Natural killer cell treated with Interleukin-12 subunit alpha and Interleukin-12 subunit beta and Interleukin-15 and Interleukin-18, amount 100 ng/mL, for 72 hours (primary cell): ENCODE results near the gene CGB1. TPM values are rescaled to one million over a fixed set of nuclear protein-coding genes. Genes with fewer than 3 reads are reported as not detected.
A peak's percentile ranks its signal among the peaks of the same experiment; 100 is the strongest.

Source experiments
- ATAC-seq, 2 donors: fragments of 150-1000 bp; cut with Tn5 transposase in 1 of 2; sonication (Bioruptor Pico), chemical (Tn5 transposase) in 1 of 2; 2 replicates each; pipeline ENCODE4 v1.10.0; 2021
- DNase-seq: peaks from one replicate; pipeline ENCODE4 v3.0.0; 2022; ENCODE audit warnings: low spot score
- H3K27ac Mint-ChIP-seq, 2 donors: 1 replicate in 1 of 2; 2 replicates in 1 of 2; pipeline ENCODE4 v1.8.0; 2022; ENCODE audit warnings: mixed read lengths in 2 of 2, mild to moderate bottlenecking in 1 of 2, moderate library complexity in 1 of 2
- H3K27me3 Mint-ChIP-seq, 2 donors: 1 replicate in 1 of 2; 2 replicates in 1 of 2; pipeline ENCODE4 v1.8.0; 2022; ENCODE audit warnings: mixed read lengths in 2 of 2
- H3K36me3 Mint-ChIP-seq: one replicate; pipeline ENCODE4 v1.8.0; 2022; ENCODE audit warnings: mixed read lengths
- H3K4me1 Mint-ChIP-seq, 2 donors: 1 replicate in 1 of 2; 2 replicates in 1 of 2; pipeline ENCODE4 v1.8.0; 2022; ENCODE audit warnings: low read depth in 2 of 2, mixed read lengths in 2 of 2, mild to moderate bottlenecking in 1 of 2
- H3K4me3 Mint-ChIP-seq: one replicate; pipeline ENCODE4 v1.8.0; 2022; ENCODE audit warnings: mixed read lengths
- H3K9me3 Mint-ChIP-seq: 2 replicates; pipeline ENCODE4 v1.8.0; 2022; ENCODE audit warnings: mixed read lengths
- total RNA-seq, 2 donors: library from RNA; stranded (reverse); gene quantifications; one replicate each; pipeline ENCODE4 v1.2.3, GENCODE V29; 2022

CGB1 gene
- total RNA-seq, 2 donors from 2014 or later, result not detected

DNA sequence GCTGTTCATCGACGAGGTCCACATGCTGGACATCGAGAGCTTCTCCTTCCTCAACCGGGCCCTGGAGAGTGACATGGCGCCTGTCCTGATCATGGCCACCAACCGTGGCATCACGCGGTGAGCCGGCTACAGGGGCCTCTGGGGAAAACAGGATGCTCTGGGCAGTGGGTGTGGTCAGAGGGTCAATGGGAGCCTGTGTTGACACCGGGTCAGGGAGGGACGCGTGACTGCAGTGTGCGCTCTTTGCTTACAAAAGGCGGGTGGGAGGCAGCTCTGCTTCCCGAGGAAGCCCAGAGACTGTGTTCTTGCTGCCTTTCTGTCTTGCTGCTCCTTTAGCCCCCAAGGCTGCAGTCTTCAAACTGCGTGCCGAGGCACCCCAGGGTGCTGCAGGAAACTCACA is 25.5 kb downstream of the CGB1 start:
- ATAC-seq (no peak), DNase-seq (no peak)
- H3K9me3 Mint-ChIP-seq, result no peaks in the 10 kb centered on the region
- no peak overlapping the region for H3K4me3 Mint-ChIP-seq
- H3K4me1 Mint-ChIP-seq, result peaks cover 0 to 7% of the 10 kb centered on the region in 2 donors
- H3K27me3 Mint-ChIP-seq, result no peaks in the 10 kb centered on the region
- H3K27ac Mint-ChIP-seq, result no peak overlapping the region
- no peaks in the 10 kb centered on the region for H3K36me3 Mint-ChIP-seq

DNA sequence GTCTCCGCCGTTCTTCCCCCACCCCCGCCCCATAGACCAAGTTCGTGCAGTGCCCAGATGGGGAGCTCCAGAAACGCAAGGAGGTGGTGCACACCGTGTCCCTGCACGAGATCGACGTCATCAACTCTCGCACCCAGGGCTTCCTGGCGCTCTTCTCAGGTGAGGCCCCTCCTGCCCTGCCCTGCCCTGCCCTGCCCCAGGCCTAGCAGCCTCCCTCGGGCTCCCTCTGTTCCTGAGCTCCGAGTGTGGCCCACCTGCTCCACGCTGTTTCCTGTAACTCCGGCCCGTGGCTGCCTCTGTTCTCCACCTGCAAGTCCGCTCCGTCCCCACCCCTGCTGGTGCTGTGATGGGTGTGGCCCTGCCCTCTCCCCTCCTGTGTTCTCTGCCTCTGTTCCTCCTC is 26.2 kb downstream of the CGB1 start:
- no peaks in the 10 kb centered on the region for H3K27me3 Mint-ChIP-seq
- H3K9me3 Mint-ChIP-seq, result no peaks in the 10 kb centered on the region
- H3K27ac Mint-ChIP-seq, result no peak overlapping the region
- DNase-seq (no peak), ATAC-seq (no peak)
- H3K4me1 Mint-ChIP-seq, result peaks cover 0 to 4% of the 10 kb centered on the region in 2 donors
- no peaks in the 10 kb centered on the region for H3K36me3 Mint-ChIP-seq
- H3K4me3 Mint-ChIP-seq, result no peak overlapping the region

DNA sequence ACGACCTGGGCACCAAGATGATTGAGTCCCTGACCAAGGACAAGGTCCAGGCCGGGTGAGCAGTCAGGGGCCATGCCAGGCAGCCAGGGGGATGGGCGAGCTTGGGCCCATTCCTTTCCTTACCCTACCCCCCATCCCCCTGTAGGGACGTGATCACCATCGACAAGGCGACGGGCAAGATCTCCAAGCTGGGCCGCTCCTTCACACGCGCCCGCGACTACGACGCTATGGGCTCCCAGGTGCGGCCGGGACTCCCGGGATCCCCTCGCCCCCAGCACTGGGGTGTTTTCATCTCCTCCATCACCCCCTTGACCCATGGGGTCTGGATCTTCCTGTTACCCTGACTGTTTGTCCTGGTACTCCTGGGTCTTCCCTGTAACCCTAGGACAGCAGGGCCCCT is 26.9 kb downstream of the CGB1 start:
- Mint-ChIP-seq H3K27me3 (no peaks in the 10 kb centered on the region), H3K4me3 (no peak overlapping the region), H3K36me3 (no peaks in the 10 kb centered on the region), H3K27ac (no peak overlapping the region), H3K4me1 (peaks cover 0 to 4% of the 10 kb centered on the region in 2 donors), H3K9me3 (no peaks in the 10 kb centered on the region)
- no peak for ATAC-seq
- DNase-seq, result no peak

DNA sequence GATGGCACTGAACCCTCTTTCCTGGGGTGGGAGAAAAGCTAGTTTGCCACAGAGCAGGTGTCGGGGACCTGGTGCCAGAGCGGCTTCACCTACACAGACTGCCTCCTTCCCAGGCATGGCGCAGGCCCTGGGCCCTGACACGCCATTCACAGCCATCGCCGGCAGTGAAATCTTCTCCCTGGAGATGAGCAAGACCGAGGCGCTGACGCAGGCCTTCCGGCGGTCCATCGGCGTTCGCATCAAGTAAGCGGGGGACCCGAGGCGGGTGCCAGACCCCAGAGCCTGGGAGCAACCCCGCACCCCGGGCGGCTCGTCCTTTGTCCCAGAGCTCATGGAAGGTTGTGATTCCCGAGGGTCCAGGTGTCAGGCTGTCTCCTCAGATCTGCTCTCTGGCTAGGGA is 29.8 kb downstream of the CGB1 start:
- ATAC-seq (peak in 1 of 2 donors; percentile 42), DNase-seq (no peak)
- Mint-ChIP-seq H3K27me3 (no peaks in the 10 kb centered on the region), H3K36me3 (no peaks in the 10 kb centered on the region), H3K27ac (no peak overlapping the region), H3K4me1 (peaks cover 0 to 4% of the 10 kb centered on the region in 2 donors), H3K9me3 (no peaks in the 10 kb centered on the region), H3K4me3 (no peak overlapping the region)

DNA sequence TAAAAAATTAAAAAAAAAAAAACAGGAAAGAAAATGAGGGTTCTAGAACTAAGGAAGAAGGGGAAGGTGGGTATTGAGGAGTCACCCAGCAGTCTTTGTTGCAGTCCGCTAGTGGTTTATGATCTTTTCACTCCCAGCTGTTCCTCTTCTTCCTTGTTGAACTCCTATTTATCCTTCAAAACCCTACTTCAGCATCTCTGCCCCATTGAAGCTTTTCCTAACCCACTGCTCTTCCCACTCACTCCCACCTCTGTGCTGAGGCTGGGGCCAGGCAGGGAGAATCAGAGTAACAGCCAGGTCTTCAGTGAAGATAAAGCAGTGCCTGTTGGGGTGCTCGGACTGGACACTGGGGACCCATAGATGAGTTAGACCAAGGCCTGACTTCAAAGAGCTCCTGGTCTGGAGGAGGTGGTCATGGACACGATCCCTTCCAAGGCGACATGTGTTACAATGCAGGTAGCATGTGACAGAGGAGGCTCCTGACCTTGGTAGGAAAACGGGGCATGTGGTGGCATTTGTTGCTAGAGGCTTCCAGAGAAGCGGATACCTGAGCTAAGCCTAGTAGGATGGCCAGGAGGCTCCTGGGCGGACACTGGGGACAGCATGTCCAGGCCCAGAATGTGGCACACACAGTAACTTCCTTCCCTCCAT is 31.6 kb downstream of the CGB1 start:
- no peak overlapping the region for H3K27ac Mint-ChIP-seq

DNA sequence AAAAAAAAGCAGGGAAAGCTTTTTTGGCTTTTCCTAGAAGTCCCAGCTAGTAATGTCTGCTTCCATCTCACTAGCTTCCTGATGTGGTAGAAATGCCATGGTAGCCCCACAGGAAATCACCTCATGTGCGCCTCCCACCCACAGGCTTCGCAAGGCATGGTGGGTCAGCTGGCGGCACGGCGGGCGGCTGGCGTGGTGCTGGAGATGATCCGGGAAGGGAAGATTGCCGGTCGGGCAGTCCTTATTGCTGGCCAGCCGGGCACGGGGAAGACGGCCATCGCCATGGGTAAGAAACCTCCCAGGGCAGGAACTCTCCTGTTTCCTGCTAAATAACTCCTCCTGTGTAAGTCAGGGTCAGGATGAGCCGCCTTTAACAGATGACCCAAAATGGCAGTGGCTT is 32.6 kb downstream of the CGB1 start:
- Mint-ChIP-seq H3K27me3 (no peaks in the 10 kb centered on the region), H3K4me3 (no peak overlapping the region), H3K4me1 (peaks cover 0 to 6% of the 10 kb centered on the region in 2 donors), H3K36me3 (no peaks in the 10 kb centered on the region), H3K27ac (no peak overlapping the region), H3K9me3 (no peaks in the 10 kb centered on the region)
- ATAC-seq, result no peak
- DNase-seq, result no peak

More for the DNA sequence above, 31.6 kb downstream of the CGB1 start:
- Mint-ChIP-seq H3K9me3 (no peaks in the 10 kb centered on the region), H3K4me3 (no peak overlapping the region), H3K36me3 (no peaks in the 10 kb centered on the region), H3K4me1 (no peaks in the 10 kb centered on the region), H3K27me3 (no peaks in the 10 kb centered on the region)
- DNase-seq, result no peak
- ATAC-seq, result no peak

DNA sequence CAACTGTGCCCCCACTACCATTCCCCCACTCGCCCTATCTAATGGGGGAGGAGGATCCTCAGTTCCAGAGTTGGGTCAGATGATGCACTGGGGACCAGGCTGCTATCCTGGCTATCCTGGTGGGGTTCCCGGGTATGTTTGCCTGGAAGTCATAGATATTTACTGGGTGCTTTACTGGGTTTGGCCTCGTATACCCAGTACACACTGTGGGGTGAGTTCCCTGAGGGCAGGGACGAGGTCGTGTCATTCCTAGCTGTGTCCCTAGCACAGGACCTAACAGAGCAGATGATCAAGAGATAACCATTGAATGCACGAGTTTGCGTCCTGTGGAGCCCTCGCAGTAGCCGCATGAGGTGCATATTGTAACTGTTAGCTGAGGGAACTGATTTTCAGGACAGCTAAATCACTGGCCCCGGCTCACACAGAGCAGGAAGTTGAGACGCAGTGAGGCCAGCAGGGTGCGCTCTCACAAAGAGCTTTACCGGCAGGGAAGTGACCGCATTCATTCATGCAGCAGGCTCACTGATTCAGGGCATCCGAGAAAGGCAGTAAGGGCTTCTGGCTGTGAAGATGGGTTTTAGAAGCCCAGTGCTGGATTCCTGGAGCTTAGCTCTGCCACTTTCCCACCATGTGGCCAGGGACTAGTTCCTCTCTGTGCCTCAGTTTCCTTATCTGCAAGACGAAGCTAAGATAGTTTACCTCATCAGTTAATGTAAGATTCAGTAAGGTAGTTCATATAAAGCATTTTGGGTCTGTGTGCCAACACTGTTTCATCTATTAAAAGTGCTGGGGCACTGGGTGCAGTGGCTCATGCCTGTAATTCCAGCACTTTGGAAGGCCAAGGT is 37.0 kb downstream of the CGB1 start:
- DNase-seq (peak; percentile 77), ATAC-seq (peak; percentile 77 to 78)
- peaks cover 7 to 22% of the 10 kb centered on the region in 2 donors for H3K4me1 Mint-ChIP-seq
- H3K4me3 Mint-ChIP-seq, result no peak overlapping the region
- no peaks in the 10 kb centered on the region for H3K36me3 Mint-ChIP-seq
- no peak overlapping the region for H3K27ac Mint-ChIP-seq
- H3K27me3 Mint-ChIP-seq, result no peaks in the 10 kb centered on the region
- H3K9me3 Mint-ChIP-seq, result no peaks in the 10 kb centered on the region

DNA sequence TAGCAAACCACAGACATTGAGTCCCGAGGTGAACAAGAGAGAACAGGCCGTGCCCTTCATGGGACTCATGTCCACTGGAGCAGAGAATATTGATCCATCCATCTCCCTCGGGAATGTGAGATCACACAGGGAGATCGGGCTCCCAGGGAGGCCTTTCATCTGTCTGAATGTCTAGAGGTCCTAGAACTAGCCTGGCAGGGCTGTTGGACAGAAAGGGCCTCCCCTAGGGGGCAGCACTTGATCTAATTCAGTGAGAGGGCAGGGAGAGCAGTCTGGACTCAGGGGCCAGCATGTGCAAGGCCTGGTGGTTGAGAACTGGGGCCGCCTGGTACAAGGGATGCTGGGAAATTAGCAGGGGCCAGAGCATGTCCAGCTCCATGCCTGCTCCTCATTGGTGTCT is 38.7 kb downstream of the CGB1 start:
- Mint-ChIP-seq H3K36me3 (no peaks in the 10 kb centered on the region), H3K4me3 (no peak overlapping the region), H3K27me3 (no peaks in the 10 kb centered on the region), H3K27ac (no peak overlapping the region), H3K4me1 (peaks cover 18 to 28% of the 10 kb centered on the region in 2 donors), H3K9me3 (no peaks in the 10 kb centered on the region)
- ATAC-seq (no peak), DNase-seq (no peak)

DNA sequence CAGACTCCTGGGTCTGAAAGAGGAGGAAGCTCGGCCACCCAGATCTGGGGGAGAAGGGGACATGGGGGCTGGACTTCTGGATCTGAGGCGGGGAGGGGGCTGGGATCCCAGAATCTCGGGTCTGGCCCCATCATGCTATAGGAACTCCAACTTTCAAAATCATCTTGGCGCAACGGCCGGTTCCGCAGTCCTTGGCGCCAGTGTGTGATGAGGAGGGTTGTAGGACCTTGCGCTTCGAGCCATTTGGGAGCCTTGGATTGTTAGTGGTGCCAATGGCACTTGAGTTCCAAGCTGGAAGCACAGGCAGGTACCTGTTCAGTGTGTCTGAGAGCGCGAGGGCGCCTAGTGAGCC is 42.7 kb downstream of the CGB1 start:
- H3K9me3 Mint-ChIP-seq, result no peaks in the 10 kb centered on the region
- DNase-seq, result no peak
- ATAC-seq, result no peak
- no peaks in the 10 kb centered on the region for H3K27me3 Mint-ChIP-seq
- peaks cover 4% of the 10 kb centered on the region for H3K36me3 Mint-ChIP-seq
- peaks cover 34 to 42% of the 10 kb centered on the region in 2 donors for H3K4me1 Mint-ChIP-seq
- H3K4me3 Mint-ChIP-seq, result peak overlapping the region; percentile 99
- H3K27ac Mint-ChIP-seq, result peak overlapping the region; percentile 95 to 96

DNA sequence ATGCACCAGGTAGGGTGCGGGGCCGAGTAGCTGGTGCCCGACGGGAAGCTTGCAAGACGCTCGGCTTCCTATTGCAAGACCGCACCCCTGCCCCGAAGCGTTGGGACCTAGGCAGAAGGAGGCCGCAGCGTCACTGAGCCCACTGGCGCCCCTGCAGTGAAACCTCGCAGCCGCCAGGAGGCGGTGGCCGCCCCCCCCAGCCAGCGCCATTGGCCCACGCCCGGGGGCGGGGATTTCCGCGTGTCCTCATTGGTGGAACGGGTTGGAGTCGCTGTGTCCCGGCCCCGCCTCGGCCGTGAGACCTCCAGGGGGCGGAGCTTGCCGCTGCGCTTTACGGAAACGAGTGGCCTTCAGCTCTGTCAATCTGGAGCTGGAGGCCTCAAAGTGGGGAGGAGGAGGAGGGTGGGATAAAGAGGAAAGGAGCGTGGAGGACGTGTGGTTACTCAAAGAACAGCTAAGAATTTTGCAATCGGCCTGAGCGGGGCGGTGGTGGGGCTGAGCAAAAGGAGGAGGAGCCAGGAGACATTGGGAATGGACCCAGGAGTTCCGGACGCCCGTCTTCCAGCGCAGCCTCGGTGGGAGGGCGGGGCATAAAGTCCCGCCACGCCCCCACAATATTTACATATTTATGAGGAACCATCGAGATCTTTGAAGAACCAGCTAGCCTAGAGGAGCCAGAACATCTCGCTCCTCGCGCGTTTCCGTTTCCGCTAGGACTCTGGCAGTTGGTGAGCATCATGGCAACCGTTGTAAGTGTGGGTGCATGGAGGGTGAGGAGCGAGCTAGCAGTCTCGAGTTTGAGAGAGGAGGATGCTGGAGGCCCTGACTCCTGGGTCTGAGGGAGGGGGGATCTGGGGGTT is 43.3 kb downstream of the CGB1 start, which contains the start of the genes GYS1 and RUVBL2:
Gene GYS1, minus strand, starts transcription at position 135 of the 860 bp plus-strand sequence. CDS start 197 bp downstream, outside the sequence.
Gene RUVBL2, plus strand, starts transcription at position 713 of the 860 bp plus-strand sequence. Its CDS starts 25 bp downstream, at position 738.
- Mint-ChIP-seq H3K4me1 (peaks cover 34 to 42% of the 10 kb centered on the region in 2 donors), H3K4me3 (peak within 1 kb of the TSS; percentile 99), H3K9me3 (no peaks in the 10 kb centered on the region), H3K27ac (peak within 1 kb of the TSS; percentile 95 to 96), H3K27me3 (no peaks in the 10 kb centered on the region), H3K36me3 (peaks cover 4% of the 10 kb centered on the region)
- DNase-seq, result peak; percentile 100
- ATAC-seq, result peak; percentile 95 to 96

DNA sequence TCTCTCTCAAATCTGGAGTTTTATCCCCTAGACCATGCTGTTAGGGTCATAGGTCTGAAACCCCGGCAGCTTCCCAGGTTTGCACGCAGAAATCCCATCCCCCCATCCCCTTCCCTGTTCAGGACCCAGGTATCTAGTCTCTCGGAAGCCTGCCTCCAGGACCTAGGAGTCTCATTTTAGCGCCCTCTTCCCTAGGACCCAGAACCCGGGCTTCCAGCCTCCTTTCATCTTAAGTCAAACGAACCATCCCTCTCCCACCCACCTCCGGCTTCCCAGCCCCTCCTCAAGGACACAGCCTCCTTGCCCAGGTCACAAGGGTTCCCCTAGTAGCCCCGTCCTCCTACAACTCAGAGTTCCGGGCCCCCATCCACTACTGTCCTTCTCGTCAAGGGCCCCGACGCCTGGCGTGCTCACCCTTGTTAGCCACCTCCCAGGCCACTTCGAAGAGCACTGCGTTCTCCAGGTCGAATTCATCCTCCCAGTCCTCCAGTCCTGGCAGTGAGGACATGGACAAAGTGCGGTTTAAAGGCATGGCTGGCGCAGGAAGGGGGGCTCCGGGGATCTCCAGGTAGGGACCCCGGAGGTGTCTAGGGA is 44.0 kb downstream of the CGB1 start:
- peak overlapping the region; percentile 95 to 96 for H3K27ac Mint-ChIP-seq
- no peaks in the 10 kb centered on the region for H3K9me3 Mint-ChIP-seq
- H3K4me3 Mint-ChIP-seq, result peak overlapping the region; percentile 99
- ATAC-seq (no peak), DNase-seq (peak; percentile 63)
- H3K36me3 Mint-ChIP-seq, result peaks cover 8% of the 10 kb centered on the region
- no peaks in the 10 kb centered on the region for H3K27me3 Mint-ChIP-seq
- peaks cover 34 to 41% of the 10 kb centered on the region in 2 donors for H3K4me1 Mint-ChIP-seq

DNA sequence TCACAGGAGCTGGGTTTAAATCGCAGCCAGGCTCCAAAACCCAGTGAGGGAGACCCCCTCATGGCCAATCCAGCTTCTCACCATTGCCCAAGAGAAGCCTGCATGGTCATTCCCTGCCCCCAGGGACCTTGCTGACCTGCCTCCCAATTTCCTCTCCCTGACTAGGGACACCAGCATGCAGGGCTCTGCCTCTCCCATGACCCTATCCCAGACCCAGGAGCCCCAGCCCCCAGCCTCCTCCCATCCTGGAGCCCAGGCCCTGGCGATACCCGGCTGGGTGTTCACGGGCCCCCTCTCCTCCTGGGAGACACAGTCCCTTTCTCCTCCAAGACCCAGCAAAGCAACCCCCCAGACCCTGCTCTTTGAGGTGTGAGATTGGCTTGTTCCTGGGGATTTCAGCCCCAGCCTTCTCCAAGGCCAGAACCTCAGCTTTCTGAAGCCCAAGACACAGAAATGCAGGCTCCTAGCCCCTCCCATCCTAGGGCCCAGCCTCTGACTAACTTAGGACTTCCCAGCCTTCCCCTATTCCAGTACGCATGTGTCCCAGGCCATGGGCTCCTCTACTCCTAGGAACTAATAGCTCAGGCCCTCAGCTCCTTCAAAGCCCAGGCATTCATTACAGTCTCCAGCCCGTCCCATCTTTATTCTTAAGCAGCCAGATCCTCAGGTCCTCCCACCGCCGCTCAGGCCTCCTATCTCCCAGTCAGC is 44.7 kb downstream of the CGB1 start:
- H3K4me1 Mint-ChIP-seq, result peaks cover 34 to 38% of the 10 kb centered on the region in 2 donors
- no peaks in the 10 kb centered on the region for H3K27me3 Mint-ChIP-seq
- H3K4me3 Mint-ChIP-seq, result peak overlapping the region; percentile 99
- peaks cover 8% of the 10 kb centered on the region for H3K36me3 Mint-ChIP-seq
- H3K9me3 Mint-ChIP-seq, result no peaks in the 10 kb centered on the region
- H3K27ac Mint-ChIP-seq, result peak overlapping the region; percentile 95 to 96
- DNase-seq (no peak), ATAC-seq (no peak)
